Measurements from ENCODE around the gene PRKCB.

The PRKCB gene

DNA sequence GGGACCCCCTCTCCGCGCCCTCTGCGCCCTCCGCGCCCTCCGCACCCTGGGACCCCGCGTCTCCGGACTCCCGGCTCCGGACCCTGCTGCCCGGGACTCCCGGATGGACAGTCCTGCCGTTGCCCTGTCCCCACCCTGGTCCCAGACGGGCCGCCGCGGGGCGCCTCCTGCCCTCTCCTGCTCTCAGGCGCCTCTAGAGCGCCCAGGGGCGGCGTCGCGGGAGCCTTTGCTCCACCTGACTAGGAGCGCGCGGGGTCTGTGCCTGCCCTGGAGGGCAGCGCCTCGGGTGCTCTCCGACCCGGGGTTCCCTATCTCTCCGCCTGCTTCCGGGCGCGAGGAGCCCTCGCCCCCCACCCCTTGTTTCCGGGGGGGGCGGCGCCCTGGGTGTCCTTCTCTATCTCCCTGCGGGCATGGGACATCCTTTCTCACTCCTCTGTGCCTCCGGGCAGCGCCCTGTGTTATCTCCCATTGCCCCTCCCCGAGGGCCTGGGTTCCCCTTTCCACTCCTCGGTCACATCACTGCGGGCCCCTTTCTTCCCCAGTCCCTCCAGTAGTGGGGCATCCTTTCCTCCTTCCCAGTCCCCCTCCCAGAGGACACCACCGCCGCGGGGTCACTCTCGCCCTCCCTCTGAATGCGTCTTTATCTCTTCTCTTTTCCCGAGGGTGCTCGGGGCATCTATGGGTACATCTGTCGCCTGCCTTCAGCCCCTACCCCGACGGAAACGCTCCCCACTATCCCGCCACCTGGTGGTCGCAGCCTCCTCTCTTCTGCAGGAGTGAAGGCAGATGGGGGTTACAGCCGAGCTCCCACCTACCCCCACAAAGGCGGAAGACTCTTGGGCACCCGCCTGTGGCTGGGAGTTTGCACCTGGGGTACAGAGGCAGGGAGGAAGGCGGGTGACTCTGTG, 875 bp downstream of the PRKCB start:
- peak; percentile 47 for DNase-seq (ENCODE audit: low read depth)

GRCh38 chr16:23837553-23838308, 1.9 kb downstream of the PRKCB start:
- DNase-seq (ENCODE audit: low read depth), result no peak

- DNase-seq (ENCODE audit: low read depth), result no peak
These were observed 2.8 kb downstream of the PRKCB start for GRCh38 chr16:23838485-23839142.

DNA sequence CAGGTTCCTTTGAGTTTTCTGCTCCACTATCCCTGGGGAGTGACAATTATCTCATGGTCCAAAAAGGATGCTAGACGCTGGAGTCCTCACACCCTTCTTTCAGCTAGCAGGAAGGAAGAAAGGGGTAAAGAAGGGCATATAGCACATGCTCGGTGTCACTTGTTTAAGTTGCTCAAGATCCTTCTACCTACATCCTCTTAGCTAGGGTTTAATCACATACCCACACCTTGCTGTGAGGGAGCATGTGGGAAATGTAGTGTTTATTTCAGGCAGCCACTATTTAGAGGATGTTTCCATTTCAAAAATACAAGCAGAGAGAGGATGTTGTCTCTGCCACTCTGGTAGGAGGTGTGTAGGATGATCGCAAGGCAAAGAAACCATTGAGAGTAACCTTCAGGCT, 4.5 kb downstream of the PRKCB start:
- no peak for DNase-seq (ENCODE audit: low read depth)

DNA sequence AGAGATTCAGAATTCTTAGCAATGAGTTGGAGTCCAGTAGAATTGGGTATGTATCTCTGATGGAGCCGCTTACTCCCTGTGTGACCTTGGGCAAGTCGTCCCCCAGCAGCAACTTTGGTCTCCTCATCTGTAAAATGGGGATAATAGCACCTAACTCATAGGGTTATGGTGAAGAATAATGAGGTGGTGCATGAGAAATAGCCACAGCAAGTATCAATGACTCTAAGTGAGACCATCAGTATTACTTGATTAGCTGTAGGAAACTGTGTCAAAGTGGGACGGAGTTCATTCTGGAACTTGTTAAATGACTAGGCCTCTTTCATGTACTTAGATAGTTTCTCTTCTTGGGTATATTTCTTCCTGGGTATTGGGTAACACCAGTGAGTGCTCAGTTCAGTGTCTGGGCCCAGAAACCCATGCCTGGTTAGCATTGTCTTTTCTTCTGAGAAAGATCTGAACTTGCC, 6.4 kb downstream of the PRKCB start:
- DNase-seq (ENCODE audit: low read depth), result no peak

DNA sequence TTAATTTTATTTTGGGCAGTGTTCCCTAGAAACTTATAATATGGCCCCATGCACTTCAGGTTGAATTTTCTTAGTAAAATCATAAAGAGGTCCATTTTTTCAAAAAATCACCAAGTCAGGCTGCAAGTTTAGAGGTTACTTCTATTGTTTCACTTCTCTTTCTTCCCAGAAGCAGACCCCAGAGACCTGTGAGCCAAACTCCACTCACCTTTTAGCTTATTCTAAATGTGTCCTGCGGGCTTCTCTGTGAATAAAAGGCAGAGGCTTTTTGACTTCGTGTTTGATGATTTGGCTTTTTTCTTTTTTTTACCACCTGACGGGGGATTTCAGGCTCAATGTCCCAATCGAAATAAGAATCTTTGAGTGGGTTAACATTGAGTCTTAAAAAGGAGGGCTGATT, 7.4 kb downstream of the PRKCB start:
- no peak for DNase-seq (ENCODE audit: low read depth)

- DNase-seq (ENCODE audit: low read depth), result no peak
These were observed 11.5 kb downstream of the PRKCB start for GRCh38 chr16:23847251-23847650.

GRCh38 chr16:23847948-23848347, 12.2 kb downstream of the PRKCB start:
- DNase-seq (ENCODE audit: low read depth), result peak; percentile 28

DNA sequence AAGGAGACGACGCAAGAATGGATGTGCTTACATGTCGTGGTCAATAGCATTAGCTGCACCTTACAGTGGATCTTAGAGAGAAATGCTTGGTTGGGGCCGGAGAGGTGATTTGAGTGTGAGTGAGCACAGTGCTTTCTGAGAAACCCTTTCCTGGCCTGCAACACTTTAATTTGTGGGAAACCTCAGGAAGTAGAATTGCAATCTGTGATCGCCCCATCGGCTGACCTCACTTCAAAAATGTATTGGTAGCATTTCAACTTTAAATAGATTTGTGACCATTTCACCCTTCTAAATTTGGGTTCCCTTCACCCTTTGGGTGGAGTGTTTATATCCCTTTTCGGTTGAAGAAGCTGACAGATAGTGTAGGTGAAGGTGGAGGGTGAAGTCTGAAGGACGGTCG, 13.2 kb downstream of the PRKCB start:
- DNase-seq (ENCODE audit: low read depth), result no peak

- no peak for DNase-seq (ENCODE audit: low read depth)
These were observed 17.2 kb downstream of the PRKCB start for GRCh38 chr16:23852794-23853562.

DNA sequence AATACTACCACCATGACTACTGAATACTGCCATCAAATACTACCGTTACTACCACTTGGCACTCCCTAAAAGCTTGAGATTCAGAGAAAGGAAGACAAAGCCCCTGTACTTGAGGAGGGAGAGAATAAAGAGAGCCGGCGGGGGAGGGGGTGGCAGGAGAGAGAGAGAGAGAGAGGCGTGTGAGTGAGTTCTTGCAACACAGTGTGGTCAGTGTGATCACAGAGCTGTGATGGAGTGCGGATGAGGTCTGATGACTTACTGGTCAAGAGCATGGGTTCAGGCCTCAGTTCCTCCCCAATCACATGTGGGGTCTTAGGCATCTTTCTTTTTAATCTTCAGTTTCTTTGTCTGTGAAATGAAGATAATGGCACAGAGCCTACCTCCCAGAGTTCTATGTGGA, 19.2 kb downstream of the PRKCB start:
- DNase-seq (ENCODE audit: low read depth), result no peak

- no peak for DNase-seq (ENCODE audit: low read depth)
These were observed 20.5 kb downstream of the PRKCB start for GRCh38 chr16:23856251-23856709.

DNA sequence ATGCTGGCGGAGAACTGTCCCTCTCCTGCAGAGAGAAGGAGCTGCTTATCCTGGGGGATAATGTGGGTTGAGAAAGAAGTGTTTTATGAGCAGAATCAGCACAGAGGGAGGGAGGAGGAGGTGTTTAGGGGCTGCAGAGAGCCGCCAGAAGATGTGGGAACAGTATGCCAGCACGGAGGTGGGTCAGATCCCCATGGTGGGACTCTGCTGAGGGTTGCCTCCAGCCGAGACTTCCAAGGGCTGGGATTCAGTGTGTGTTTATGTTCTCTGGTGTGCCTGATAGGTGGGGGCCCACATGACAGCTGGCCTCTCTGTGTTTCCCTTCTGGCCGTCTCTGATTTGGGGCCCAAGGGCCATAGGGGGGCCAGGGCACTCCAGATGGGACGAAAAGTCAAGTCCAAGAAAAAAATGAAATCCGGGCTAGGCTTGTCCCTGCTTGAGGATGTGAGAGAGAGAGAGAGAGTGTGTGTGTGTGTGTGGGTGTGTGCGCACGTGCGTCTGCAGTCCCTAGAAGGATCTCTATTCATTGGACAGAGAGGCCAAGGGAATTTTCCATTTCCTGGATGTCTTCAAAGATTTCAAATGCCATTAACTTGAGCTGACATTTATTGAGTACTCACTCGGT, 21.6 kb downstream of the PRKCB start:
- DNase-seq (ENCODE audit: low read depth), result no peak

DNA sequence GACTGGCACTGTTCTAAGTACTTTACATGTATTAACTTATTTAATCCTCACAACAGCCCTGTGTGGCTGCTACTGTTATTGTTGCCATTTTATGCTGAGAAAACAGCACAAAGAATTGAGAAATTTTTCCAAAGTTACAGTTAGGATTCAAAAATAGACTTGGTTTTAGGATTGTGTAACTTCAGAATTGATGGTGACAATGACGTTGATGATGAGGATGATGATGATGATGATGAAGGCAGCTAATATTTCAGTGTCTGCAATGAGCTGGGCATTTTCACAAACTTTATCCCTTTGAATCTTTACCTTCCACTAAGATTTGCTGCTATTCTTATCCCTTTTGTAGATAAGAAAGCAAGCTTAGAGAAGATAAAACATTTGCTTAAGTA, 22.1 kb downstream of the PRKCB start:
- DNase-seq (ENCODE audit: low read depth), result no peak

DNA sequence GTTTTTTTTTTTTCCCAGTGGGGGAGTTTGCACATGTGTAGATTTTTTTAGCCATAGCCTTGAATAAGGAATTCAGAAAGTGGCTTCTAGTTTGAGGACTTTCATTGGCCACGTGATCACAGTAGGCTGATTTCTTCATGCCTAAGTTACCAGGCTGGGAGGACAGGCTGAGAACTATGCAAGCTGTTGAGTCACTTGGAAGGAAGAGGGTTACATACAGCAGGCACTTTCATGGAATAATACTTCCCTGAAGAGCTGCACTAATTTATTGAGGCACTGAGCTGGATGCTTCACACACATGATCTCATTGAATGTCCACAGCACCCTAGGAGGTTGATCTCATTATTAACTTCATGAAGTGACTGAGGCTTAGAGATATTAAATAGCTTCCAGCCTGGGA, 22.8 kb downstream of the PRKCB start:
- no peak for DNase-seq (ENCODE audit: low read depth)

- no peak for DNase-seq (ENCODE audit: low read depth)
These were observed 24.0 kb downstream of the PRKCB start for GRCh38 chr16:23859713-23860269.

GRCh38 chr16:23861874-23862273, 26.1 kb downstream of the PRKCB start:
- DNase-seq (ENCODE audit: low read depth), result no peak

GRCh38 chr16:23862556-23862955, 26.8 kb downstream of the PRKCB start:
- DNase-seq (ENCODE audit: low read depth), result no peak

DNA sequence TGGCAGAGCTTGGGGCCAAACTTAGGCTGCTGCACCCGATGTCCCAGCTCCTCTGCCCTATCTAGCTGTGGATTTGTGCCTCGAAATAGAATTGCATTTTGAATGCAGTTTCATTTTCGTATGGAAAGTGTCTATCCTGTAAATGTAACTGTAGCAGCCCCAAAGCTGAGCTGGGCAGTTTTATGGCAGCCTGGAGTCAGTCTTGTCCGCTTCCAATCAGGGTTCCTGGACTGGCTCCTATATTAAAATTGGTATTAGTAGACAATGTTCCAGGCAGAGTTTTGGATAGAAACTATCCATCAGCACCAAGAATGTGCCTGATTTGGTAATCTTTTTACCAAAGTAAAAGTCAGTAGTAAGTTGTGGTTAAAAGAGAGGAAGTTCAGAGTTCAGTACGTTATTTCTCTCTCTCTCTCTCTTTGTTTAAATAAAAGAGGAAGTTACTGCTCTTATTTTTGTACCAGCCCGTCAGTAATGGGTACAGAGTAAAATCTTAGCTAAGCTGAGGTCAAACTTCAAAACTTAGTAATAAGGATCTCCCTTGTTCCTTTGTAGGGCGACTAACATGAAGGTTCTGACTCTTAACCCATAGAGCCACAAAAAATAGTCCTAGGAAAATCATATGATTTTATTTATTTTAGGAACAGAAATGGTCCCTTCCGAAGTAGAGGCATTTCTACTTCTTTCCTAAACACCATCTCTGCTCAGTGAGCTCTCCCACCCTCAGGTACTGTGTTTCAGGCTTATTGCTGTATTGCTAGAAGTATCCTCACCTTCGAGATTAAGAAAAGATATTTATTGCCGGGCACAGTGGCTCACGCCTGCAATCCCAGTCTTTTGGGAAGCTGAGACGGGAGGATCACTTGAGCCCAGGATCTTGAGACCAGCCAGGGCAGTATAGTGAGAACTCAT, 28.0 kb downstream of the PRKCB start:
- no peak for DNase-seq (ENCODE audit: low read depth)

- DNase-seq (ENCODE audit: low read depth), result no peak
These were observed 30.1 kb downstream of the PRKCB start for GRCh38 chr16:23865853-23866252.

Measured in T follicular helper cell (primary cell).